H1 (cell line): ENCODE measurements around the gene FRMD5. TPM values are rescaled to one million over a fixed set of nuclear protein-coding genes. Genes with fewer than 3 reads are reported as not detected.

ENCODE experiments used
- BCL11A ChIP-seq, 2 experiments: IDR thresholded peaks; one replicate each; pipeline ENCODE4 v1.6.1; 2011; ENCODE audit warnings: low read depth in 2 of 2, low read length in 2 of 2, mild to moderate bottlenecking in 2 of 2
- BRCA1 ChIP-seq: IDR thresholded peaks from 2 replicates; pipeline ENCODE4 v1.6.1; 2012; ENCODE audit warnings: low read depth, low read length, improper control_type of control experiment
- EGR1 ChIP-seq: IDR thresholded peaks from 2 replicates; pipeline ENCODE4 v1.6.1; 2011; ENCODE audit warnings: low read depth, low read length, borderline replicate concordance
- polyA plus RNA-seq, 7 experiments: library from polyadenylated mRNA; depleted of rRNA in 3 of 7; stranded (reverse) in 5 of 7; unstranded in 2 of 7; fragments of >200 nt in 5 of 7; fragments of 200-250 nt in 2 of 7; gene quantifications; 1 replicate in 5 of 7; 2 replicates in 1 of 7; 4 replicates in 1 of 7; pipeline versions ENCODE4 v1.2.1 to v1.2.3, GENCODE V29; 2011 to 2013; ENCODE audit warnings: missing spikeins in 2 of 7, mixed read lengths in 2 of 7
- total RNA-seq: library from RNA; stranded (reverse); fragmentation: NEBNext Ultra II Directional; extraction: Animal tissue kit (Norgen Biotek cat#: 25700); gene quantifications from 2 replicates; pipeline ENCODE4 v1.2.1, GENCODE V29; 2021

The FRMD5 gene
- total and polyA plus RNA-seq, 2 of the 8 experiments (the other 6 are each of a cell fraction or from before 2014, with no cell fraction given), result 10.1 to 12.6 TPM

GRCh38 chr15:44102675-44103254, 92.3 kb downstream of the FRMD5 start (continued):
- no peak for TF ChIP-seq EGR1
- TF ChIP-seq BRCA1, result no peak
- TF ChIP-seq BCL11A (IDR thresholded peaks at IDR 0.05; ENCODE audit: low read depth in 2 of 2, low read length in 2 of 2), result no peak
